K562 (cell line): ENCODE data around the gene UBXN6. TPM values are rescaled to one million over a fixed set of nuclear protein-coding genes. Genes with fewer than 3 reads are reported as not detected.

Experiments used
- ATAC-seq: fragments of 200-7000 bp; cut with Tn5 transposase; 3 replicates; pipeline ENCODE4 v1.9.1; 2020; ENCODE audit warnings: moderate library complexity
- BruUV-seq: library from RNA; stranded (reverse); fragments of 400-500 nt; replicated peaks from 2 replicates; lab custom pipeline; 2021; lab: Mats Ljungman, UMichigan
- CTCF ChIA-PET: fragments of 300-600 bp; formaldehyde crosslinking; extraction: SDS; loops from one replicate; lab custom pipeline; 2021; ENCODE audit warnings: low intra/inter-chr PET ratio; lab: Yijun Ruan, JAX
- POLR2A ChIA-PET: fragments of 300-600, 350-650 bp; sonication (Branson Sonifier 250); formaldehyde crosslinking; extraction: SDS; loops from one replicate; lab custom pipeline; 2021; ENCODE audit warnings: antibody characterized with exemption, inconsistent platforms; lab: Yijun Ruan, JAX
- DNase-seq, 4 experiments: peaks; one replicate each; pipeline versions ENCODE4 v3.0.0 to v3.0.0-alpha.2; 2011 to 2018; ENCODE audit warnings: low spot score in 3 of 4, mixed read lengths in 3 of 4; ENCODE audit errors: extremely low read depth in 1 of 4
- FAIRE-seq: peaks from 2 replicates; lab custom pipeline; 2011; peaks lifted over from hg19 to GRCh38; lab: Jason Lieb, UNC
- H2AFZ ChIP-seq: 2 replicates; pipeline ENCODE4 v1.6.0; 2011; ENCODE audit warnings: low read depth, low read length, control low read depth, inconsistent platforms
- H3K27ac ChIP-seq: fragments of 200-600 bp; 3 replicates; pipeline ENCODE4 v1.8.0; 2011; ENCODE audit warnings: low read depth, mild to moderate bottlenecking, control low read depth, inconsistent platforms, low read length, moderate library complexity, mixed read lengths; ENCODE audit errors: extremely low read depth
- H3K27me3 ChIP-seq, 2 experiments: fragments of 300-600 bp in 1 of 2; 2 replicates in 1 of 2; 3 replicates in 1 of 2; pipeline versions ENCODE4 v1.6.0 to v1.8.0; 2011; ENCODE audit warnings: inconsistent platforms in 2 of 2, low read length in 2 of 2, mild to moderate bottlenecking in 1 of 2, mixed read lengths in 1 of 2, moderate library complexity in 1 of 2; ENCODE audit not compliant: control insufficient read depth in 2 of 2, insufficient read depth in 2 of 2
- H3K36me3 ChIP-seq: fragments of 300-600 bp; 3 replicates; pipeline ENCODE4 v1.8.0; 2011; ENCODE audit warnings: mild to moderate bottlenecking, low read length, inconsistent platforms; ENCODE audit not compliant: control insufficient read depth, insufficient read depth
- H3K4me1 ChIP-seq, 2 experiments: fragments of 200-600 bp in 1 of 2; replicated peaks in 1 of 2; 2 replicates in 1 of 2; 3 replicates in 1 of 2; pipeline versions ENCODE4 v1.5.1 to v1.8.0; 2011; ENCODE audit warnings: inconsistent platforms in 2 of 2, low read length in 2 of 2, mild to moderate bottlenecking in 1 of 2, mixed read lengths in 1 of 2, moderate library complexity in 1 of 2; ENCODE audit not compliant: control insufficient read depth in 2 of 2, insufficient read depth in 2 of 2
- H3K4me2 ChIP-seq: 2 replicates; pipeline ENCODE4 v1.6.1; 2011; ENCODE audit warnings: low read length, control low read depth, inconsistent platforms, mixed read lengths; ENCODE audit not compliant: insufficient read depth
- H3K4me3 ChIP-seq: fragments of 200-600 bp; sonication (generic), shearing (Covaris generic); 2 replicates; pipeline ENCODE4 v1.5.1; 2016; ENCODE audit warnings: control low read depth, inconsistent platforms
- H3K79me2 ChIP-seq: fragments of 200-600 bp; 3 replicates; pipeline ENCODE4 v1.8.0; 2011; ENCODE audit warnings: low read length, inconsistent platforms; ENCODE audit not compliant: control insufficient read depth, insufficient read depth
- H3K9ac ChIP-seq, 2 experiments: 2 replicates each; pipeline versions ENCODE4 v1.6.0 to v1.6.1; 2011; ENCODE audit warnings: low read depth in 2 of 2, low read length in 2 of 2, control low read depth in 1 of 2, inconsistent platforms in 1 of 2, mild to moderate bottlenecking in 1 of 2, mixed read lengths in 1 of 2; ENCODE audit not compliant: insufficient read depth in 1 of 2
- H3K9me1 ChIP-seq: one replicate; pipeline ENCODE4 v1.6.0; 2011; ENCODE audit warnings: inconsistent platforms, mild to moderate bottlenecking, low read length, moderate library complexity; ENCODE audit not compliant: control insufficient read depth, insufficient read depth
- H3K9me3 ChIP-seq: replicated peaks from 2 replicates; pipeline ENCODE4 v1.5.1; 2011; ENCODE audit warnings: low read depth, low read length, inconsistent platforms; ENCODE audit not compliant: control insufficient read depth, insufficient read depth
- H4K20me1 ChIP-seq: replicated peaks from 2 replicates; pipeline ENCODE4 v1.6.1; 2011; ENCODE audit warnings: low read length, inconsistent platforms, mixed read lengths; ENCODE audit not compliant: control insufficient read depth, insufficient read depth
- CBFB ChIP-seq: sonication (generic); formaldehyde crosslinking; IDR thresholded peaks from 2 replicates; pipeline ENCODE4 v1.4.0; 2020; ENCODE audit warnings: mild to moderate bottlenecking, missing genetic modification reagents
- NR2C1 ChIP-seq, 2 experiments: fragments of 450-650 bp; IDR thresholded peaks; 2 replicates each; pipeline ENCODE4 v1.6.1; 2017; ENCODE audit warnings: mild to moderate bottlenecking in 2 of 2, antibody characterized with exemption in 1 of 2, inconsistent platforms in 1 of 2, missing compliant biosample characterization in 1 of 2, missing genetic modification characterization in 1 of 2
- RAD21 ChIP-seq, 2 experiments: fragments of 250-450 bp in 1 of 2; fragments of 450-650 bp in 1 of 2; sonication (Bioruptor Pico) in 1 of 2; formaldehyde crosslinking in 1 of 2; IDR thresholded peaks in 1 of 2; conservative IDR thresholded peaks in 1 of 2; 2 replicates each; pipeline versions ENCODE4 v1.4.0 to v1.8.0; 2020 to 2022; ENCODE audit warnings: mild to moderate bottlenecking in 2 of 2, moderate library complexity in 1 of 2
- TAF7 ChIP-seq: fragments of 450-650 bp; IDR thresholded peaks from 2 replicates; pipeline ENCODE4 v1.6.1; 2016; ENCODE audit warnings: missing genetic modification characterization, missing compliant biosample characterization
- ZBTB33 ChIP-seq: sonication (generic); formaldehyde crosslinking; IDR thresholded peaks from 2 replicates; pipeline ENCODE4 v1.8.1; 2023; ENCODE audit warnings: mild to moderate bottlenecking, missing genetic modification reagents
- ZNF507 ChIP-seq: conservative IDR thresholded peaks from 2 replicates; pipeline ENCODE4 v1.6.1; 2017; ENCODE audit warnings: missing genetic modification characterization, missing compliant biosample characterization
- WGBS: fragments of 100-300 bp; shearing (Covaris generic); methylation state at CpG from one replicate; pipeline ENCODE4 v1.1.6; 2016; ENCODE audit warnings: low coverage, mixed read lengths; ENCODE audit not compliant: insufficient coverage; ENCODE audit errors: missing lambda C conversion rate; 5-methylcytosine and 5-hydroxymethylcytosine counted together
- in situ Hi-C: fragments of 300-500 bp; cut with MboI; formaldehyde crosslinking; loops from 4 replicates; pipeline ENCODE4 v1.15.0; 2018; ENCODE audit warnings: inconsistent platforms, mixed read lengths
- intact Hi-C: fragments of 100-400 bp; cut with micrococcal nuclease; formaldehyde crosslinking; loops from 2 replicates; pipeline ENCODE4 v1.14.2; 2022
- polyA plus RNA-seq, 8 experiments: library from polyadenylated mRNA; depleted of rRNA in 4 of 8; stranded (reverse) in 5 of 8; unstranded in 3 of 8; fragments of >200 nt; fragmentation: Nextera tagmentation in 2 of 8; fragmentation: Illumina TruSeq in 1 of 8; extraction: Ambion mirVana in 2 of 8; extraction: Trizol in 1 of 8; gene quantifications; 2 replicates each; pipeline versions ENCODE4 v1.2.1 to v1.2.3, GENCODE V29; 2011 to 2014; ENCODE audit warnings: inconsistent platforms in 1 of 8, missing spikeins in 1 of 8
- total RNA-seq, 7 experiments: library from RNA; depleted of rRNA in 6 of 7; stranded (reverse); fragments of >200 nt in 6 of 7; fragmentation: Illumina TruSeq in 2 of 7; extraction: Trizol in 2 of 7; gene quantifications; 2 replicates each; pipeline versions ENCODE4 v1.2.1 to v1.2.3, GENCODE V29; 2011 to 2021; ENCODE audit warnings: low replicate concordance in 1 of 7

Gene UBXN6
- total and polyA plus RNA-seq, 9 of the 15 experiments (the other 6 are each of a cell fraction or from before 2014, with no cell fraction given): 0.48 to 90.2 (median 29.5) TPM

- TF ChIP-seq RAD21 (CRISPR knock-in tag; conservative IDR thresholded peaks at IDR 0.05 in 1 of 2, IDR thresholded peaks at IDR 0.05 in 1 of 2) (no peak), ZNF507 (tag) (no peak), TAF7 (tag) (no peak), ZBTB33 (CRISPR knock-in tag) (peak; percentile 57), NR2C1 (IDR thresholded peaks at IDR 0.05) (no peak), NR2C1 (tag; IDR thresholded peaks at IDR 0.05) (no peak), CBFB (no peak)
- DNase-seq: no peak
- Histone ChIP-seq H2AFZ (no peak overlapping the region), H3K27ac (no peak overlapping the region), H3K36me3 (peaks cover 22% of the 10 kb centered on the region; the same call in 1 of the 3 replicates), H3K4me3 (no peak overlapping the region), H4K20me1 (no peaks in the 10 kb centered on the region), H3K4me1 (peaks cover 0 to 9% of the 10 kb centered on the region in 2 experiments; a peak in 2 of 5 replicates), H3K9me1 (no peaks in the 10 kb centered on the region), H3K9me3 (no peaks in the 10 kb centered on the region), H3K9ac (peak overlapping the region in 1 of 2 experiments; percentile 52; a peak in 2 of 4 replicates), H3K79me2 (no peaks in the 10 kb centered on the region), H3K4me2 (no peak overlapping the region), H3K27me3 (no peaks in the 10 kb centered on the region)
- in situ Hi-C loops (no loop called here), intact Hi-C loops (no loop called here)
- FAIRE-seq: no peak
- 90% methylated on average over 24 of the region's 35 CpGs for WGBS
- POLR2A ChIA-PET: interaction anchor here (0.9 kb wide), 1 partner anchor 12 kb away, joined by 4 read pairs; no protein-coding TSS in a partner anchor
- no peak for ATAC-seq
- CTCF ChIA-PET: no interaction called here
- BruUV-seq: no TSS peak
These were observed 25.2 kb upstream of the UBXN6 start for GRCh38 chr19:4482721-4483364.
